ENCODE results near the gene TMEM60. TPM values are rescaled to one million over a fixed set of nuclear protein-coding genes. Genes with fewer than 3 reads are reported as not detected.

The TMEM60 gene, protein sequence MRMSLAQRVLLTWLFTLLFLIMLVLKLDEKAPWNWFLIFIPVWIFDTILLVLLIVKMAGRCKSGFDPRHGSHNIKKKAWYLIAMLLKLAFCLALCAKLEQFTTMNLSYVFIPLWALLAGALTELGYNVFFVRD
- total RNA-seq = 10 to 100 TPM in 3 of 4 donors, 1 to 10 TPM in 1; 9.6 to 21.9 (median 14.5) TPM

DNA sequence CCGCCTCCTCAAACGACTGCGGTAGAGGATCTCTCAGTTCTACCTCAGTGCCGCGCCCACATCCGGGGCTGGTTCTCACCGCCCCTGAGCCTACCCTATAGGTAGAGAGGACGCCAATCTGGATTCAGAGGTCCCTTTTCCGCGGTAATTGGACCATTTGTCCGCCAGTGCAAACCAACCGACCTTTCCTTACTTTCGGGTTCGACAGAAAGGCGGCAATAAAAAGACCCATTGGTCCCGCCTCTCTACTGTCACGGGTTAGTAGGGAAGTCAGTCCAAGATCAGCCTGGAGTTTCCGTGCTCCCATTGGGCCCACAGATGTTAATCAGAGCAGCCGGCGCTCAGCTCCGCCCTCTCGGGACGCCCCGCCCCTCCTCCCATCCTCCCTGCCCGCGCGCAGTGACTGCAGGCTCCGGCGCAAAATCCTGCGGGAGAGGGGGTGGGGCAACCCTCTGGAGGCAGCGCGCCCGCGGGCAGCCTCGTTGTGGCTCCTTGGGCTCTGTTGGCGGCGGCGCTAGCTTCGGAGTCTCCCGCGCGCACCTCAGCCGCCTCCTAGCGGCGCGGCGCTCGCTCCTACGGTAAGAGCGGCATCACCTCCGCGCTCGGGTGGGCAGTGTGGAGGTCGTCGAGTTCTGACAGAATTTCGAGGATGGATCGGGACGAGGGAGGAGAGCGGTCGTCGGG is at the start of gene TMEM60, which contains the start of gene PHTF2:
Gene TMEM60, minus strand, starts transcription at position 41 of the 684 bp plus-strand sequence. CDS start 4,061 bp downstream, outside the sequence.
Gene PHTF2, plus strand, starts transcription at position 380 of the 684 bp plus-strand sequence.
- TF ChIP-seq, protein P1, sequence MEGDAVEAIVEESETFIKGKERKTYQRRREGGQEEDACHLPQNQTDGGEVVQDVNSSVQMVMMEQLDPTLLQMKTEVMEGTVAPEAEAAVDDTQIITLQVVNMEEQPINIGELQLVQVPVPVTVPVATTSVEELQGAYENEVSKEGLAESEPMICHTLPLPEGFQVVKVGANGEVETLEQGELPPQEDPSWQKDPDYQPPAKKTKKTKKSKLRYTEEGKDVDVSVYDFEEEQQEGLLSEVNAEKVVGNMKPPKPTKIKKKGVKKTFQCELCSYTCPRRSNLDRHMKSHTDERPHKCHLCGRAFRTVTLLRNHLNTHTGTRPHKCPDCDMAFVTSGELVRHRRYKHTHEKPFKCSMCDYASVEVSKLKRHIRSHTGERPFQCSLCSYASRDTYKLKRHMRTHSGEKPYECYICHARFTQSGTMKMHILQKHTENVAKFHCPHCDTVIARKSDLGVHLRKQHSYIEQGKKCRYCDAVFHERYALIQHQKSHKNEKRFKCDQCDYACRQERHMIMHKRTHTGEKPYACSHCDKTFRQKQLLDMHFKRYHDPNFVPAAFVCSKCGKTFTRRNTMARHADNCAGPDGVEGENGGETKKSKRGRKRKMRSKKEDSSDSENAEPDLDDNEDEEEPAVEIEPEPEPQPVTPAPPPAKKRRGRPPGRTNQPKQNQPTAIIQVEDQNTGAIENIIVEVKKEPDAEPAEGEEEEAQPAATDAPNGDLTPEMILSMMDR (IDR thresholded peaks at IDR 0.05) = no peak
- peak; percentile 92 for DNase-seq (ENCODE audit: low spot score)
- ATAC-seq (ENCODE audit: low FRiP score) = peak; percentile 98

DNA sequence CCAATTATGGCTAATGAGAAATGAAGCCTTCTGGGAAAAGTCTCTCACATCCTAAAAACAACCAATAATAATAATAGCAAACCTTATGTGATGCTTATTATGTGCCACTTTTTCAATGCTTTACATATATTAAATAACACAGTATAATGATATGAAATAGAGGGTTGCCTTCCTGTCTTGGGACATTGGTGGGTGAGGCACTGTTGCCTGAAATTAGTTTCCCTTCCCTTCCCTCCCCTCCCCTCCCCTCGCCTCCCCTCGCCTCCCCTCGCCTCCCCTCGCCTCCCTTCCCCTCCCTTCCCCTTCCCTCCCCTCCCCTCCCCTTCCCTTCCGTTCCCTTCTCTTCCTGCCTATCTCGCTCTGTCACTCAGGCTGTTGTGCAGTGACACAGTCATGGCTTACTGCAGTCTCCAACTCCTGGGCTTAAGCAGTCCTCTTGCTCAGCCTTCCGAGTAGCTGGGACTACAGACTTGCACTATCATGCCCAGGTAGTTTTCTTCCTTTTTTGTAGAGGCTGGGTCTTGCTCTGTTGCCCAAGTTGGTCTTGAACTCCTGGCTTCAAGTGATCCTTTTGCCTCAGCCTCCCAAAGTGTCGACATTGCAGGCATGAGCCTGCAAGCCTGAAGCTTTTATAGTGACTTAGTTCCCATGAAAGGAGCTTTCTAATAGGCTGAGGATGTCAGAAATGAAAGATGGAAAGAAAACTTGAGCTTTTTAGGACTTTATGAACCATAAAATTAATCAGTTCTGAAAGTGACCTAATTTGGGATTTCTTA is 48.3 kb upstream of the TMEM60 start:
- TF ChIP-seq, protein P1 (IDR thresholded peaks at IDR 0.05) = no peak
- no peak for ATAC-seq (ENCODE audit: low FRiP score)
- DNase-seq (ENCODE audit: low spot score) = no peak

DNA sequence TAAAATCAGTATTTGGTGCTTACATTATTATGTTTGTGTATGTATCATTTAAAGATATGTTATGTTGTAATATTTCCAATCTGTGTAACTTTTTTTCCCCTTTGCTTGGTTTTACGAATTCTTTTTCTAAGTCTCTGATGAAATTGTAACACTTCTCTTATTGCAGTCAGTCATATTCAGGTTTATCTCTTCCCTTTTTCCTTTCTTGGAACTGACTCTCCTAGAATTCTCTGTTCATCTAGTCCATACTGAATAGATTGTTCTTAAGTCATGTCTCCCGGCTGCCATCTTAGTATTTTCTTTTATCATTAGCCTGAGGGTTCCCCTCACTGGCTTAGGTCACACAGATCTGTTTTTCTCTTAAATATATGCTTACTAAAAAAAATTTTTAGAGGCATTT is 45.0 kb upstream of the TMEM60 start:
- ATAC-seq (ENCODE audit: low FRiP score) (no peak), DNase-seq (ENCODE audit: low spot score) (no peak)
- TF ChIP-seq, protein P1 (IDR thresholded peaks at IDR 0.05) = no peak

DNA sequence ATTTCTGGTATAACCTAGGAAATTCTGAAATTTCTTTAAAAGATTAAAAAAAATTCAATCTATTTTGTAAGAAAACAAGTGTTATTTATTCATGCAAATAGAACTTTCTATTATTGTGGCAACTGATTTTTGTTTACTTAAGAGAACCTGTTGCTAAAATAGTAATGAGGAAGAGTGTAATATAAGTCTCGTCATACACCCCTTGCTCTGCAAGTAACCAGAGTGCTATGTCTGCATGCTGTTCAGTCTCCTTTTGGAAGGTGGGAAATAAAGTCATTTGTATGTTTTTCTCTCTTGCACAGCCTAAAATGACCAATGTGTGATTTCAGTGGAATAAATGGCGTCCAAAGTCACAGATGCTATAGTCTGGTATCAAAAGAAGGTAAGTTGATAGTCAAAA is 41.7 kb upstream of the TMEM60 start:
- no peak for DNase-seq (ENCODE audit: low spot score)
- no peak for ATAC-seq (ENCODE audit: low FRiP score)
- TF ChIP-seq, protein P1 (IDR thresholded peaks at IDR 0.05) = no peak

DNA sequence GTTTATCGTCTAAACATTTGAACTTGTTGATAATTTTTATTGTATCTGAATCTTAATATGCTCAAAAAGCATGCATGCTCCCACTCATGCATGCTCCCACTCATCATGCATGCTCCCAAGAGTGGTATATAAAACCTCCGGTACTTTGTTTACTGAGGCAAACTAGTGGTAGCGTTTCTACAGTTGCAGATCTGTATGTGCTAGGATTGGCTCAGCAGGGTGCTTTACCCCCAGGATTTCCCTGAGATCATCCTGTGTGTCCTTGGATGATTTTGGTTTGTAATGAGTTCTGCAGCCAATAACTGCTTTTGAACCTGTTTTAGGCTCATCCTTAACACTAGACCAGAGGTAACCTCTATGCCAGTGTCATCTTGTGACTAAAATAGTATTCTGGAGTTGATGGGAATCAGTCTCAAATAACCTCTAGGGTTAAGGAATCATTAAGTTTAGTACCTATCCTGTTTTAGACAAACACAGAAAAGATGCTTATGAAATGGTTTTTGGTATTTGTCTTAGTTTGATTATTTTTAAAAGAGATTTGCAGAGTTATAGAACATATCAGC is 40.8 kb upstream of the TMEM60 start:
- DNase-seq (ENCODE audit: low spot score) (no peak), ATAC-seq (ENCODE audit: low FRiP score) (no peak)
- TF ChIP-seq, protein P1 (IDR thresholded peaks at IDR 0.05) = no peak

DNA sequence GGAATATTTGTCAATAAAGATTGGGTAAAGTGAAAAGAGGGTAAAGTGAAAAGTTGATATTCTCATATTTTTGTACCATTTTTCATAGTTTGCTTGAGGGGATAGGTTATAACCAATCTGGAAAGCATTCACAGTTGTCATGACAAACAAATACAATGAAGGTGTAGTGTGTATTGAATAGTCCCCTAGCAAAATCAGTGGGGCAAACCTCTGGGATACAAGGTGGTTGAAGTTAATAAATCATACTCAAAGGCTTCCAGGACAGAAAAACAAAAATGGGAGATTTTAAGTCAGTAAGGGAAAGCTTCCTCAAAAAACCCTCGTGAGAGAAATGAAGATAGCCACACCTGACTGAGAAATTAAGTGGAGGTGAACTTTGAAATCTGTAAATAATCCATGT is 39.7 kb upstream of the TMEM60 start:
- TF ChIP-seq, protein P1 (IDR thresholded peaks at IDR 0.05) = no peak
- DNase-seq (ENCODE audit: low spot score) = no peak
- ATAC-seq (ENCODE audit: low FRiP score) = no peak

Data from omental fat pad (tissue), 4 donors.